Astrocyte (in vitro differentiated cells and primary cell): Measurements from ENCODE around the gene WDR7. TPM values are rescaled to one million over a fixed set of nuclear protein-coding genes. Genes with fewer than 3 reads are reported as not detected.

ENCODE experiments used
- DNase-seq: peaks from one replicate; pipeline ENCODE4 v3.0.0-alpha.2; 2010; ENCODE audit warnings: low read depth
- FAIRE-seq: peaks from 2 replicates; lab custom pipeline; 2011; peaks lifted over from hg19 to GRCh38; lab: Jason Lieb, UNC
- H2AFZ ChIP-seq: 2 replicates; pipeline ENCODE4 v1.6.0; 2012; ENCODE audit warnings: low read depth, low read length, inconsistent platforms
- H3K27ac ChIP-seq: 2 replicates; pipeline ENCODE4 v1.5.1; 2011; ENCODE audit warnings: low read depth, low read length, inconsistent platforms
- H3K27me3 ChIP-seq: 2 replicates; pipeline ENCODE4 v1.6.0; 2011; ENCODE audit warnings: low read length, inconsistent platforms; ENCODE audit not compliant: insufficient read depth
- H3K36me3 ChIP-seq: 2 replicates; pipeline ENCODE4 v1.5.1; 2011; ENCODE audit warnings: low read length, inconsistent platforms; ENCODE audit not compliant: insufficient read depth
- H3K4me1 ChIP-seq: 2 replicates; pipeline ENCODE4 v1.5.1; 2011; ENCODE audit warnings: low read length, inconsistent platforms; ENCODE audit not compliant: insufficient read depth
- H3K4me2 ChIP-seq: 2 replicates; pipeline ENCODE4 v1.6.0; 2012; ENCODE audit warnings: low read length, inconsistent platforms
- H3K4me3 ChIP-seq: 2 replicates; pipeline ENCODE4 v1.5.1; 2011; ENCODE audit warnings: low read depth, mild to moderate bottlenecking, low read length, inconsistent platforms; ENCODE audit not compliant: insufficient read depth
- H3K79me2 ChIP-seq: 2 replicates; pipeline ENCODE4 v1.6.0; 2012; ENCODE audit warnings: mild to moderate bottlenecking, low read length, inconsistent platforms; ENCODE audit not compliant: insufficient read depth
- H3K9ac ChIP-seq: 2 replicates; pipeline ENCODE4 v1.6.0; 2012; ENCODE audit warnings: mild to moderate bottlenecking, low read length, inconsistent platforms
- H3K9me3 ChIP-seq: 2 replicates; pipeline ENCODE4 v1.5.1; 2012; ENCODE audit warnings: low read depth, mild to moderate bottlenecking, low read length, inconsistent platforms; ENCODE audit not compliant: insufficient read depth
- H4K20me1 ChIP-seq: 2 replicates; pipeline ENCODE4 v1.6.0; 2012; ENCODE audit warnings: low read length, inconsistent platforms; ENCODE audit not compliant: insufficient read depth
- H3K27ac Mint-ChIP-seq: one replicate; pipeline ENCODE4 v1.8.0; 2021; ENCODE audit warnings: mild to moderate bottlenecking, mixed read lengths; ENCODE audit not compliant: unreplicated experiment
- H3K27me3 Mint-ChIP-seq: one replicate; pipeline ENCODE4 v1.8.0; 2021; ENCODE audit warnings: low read depth, mixed read lengths; ENCODE audit not compliant: unreplicated experiment
- H3K36me3 Mint-ChIP-seq: one replicate; pipeline ENCODE4 v1.8.0; 2021; ENCODE audit warnings: low read depth, mixed read lengths; ENCODE audit not compliant: unreplicated experiment
- H3K4me1 Mint-ChIP-seq: one replicate; pipeline ENCODE4 v1.8.0; 2021; ENCODE audit warnings: low read depth, mixed read lengths; ENCODE audit not compliant: unreplicated experiment
- H3K4me3 Mint-ChIP-seq: one replicate; pipeline ENCODE4 v1.8.0; 2021; ENCODE audit warnings: mild to moderate bottlenecking, moderate library complexity, mixed read lengths; ENCODE audit not compliant: unreplicated experiment
- H3K9me3 Mint-ChIP-seq: one replicate; pipeline ENCODE4 v1.8.0; 2021; ENCODE audit warnings: mild to moderate bottlenecking, mixed read lengths; ENCODE audit not compliant: unreplicated experiment
- EZH2 ChIP-seq: IDR thresholded peaks from 2 replicates; pipeline ENCODE4 v1.6.1; 2012; ENCODE audit warnings: mild to moderate bottlenecking, low read length, inconsistent platforms; ENCODE audit not compliant: insufficient read depth
- total RNA-seq: library from RNA; stranded (reverse); gene quantifications from 2 replicates; pipeline ENCODE4 v1.2.1, GENCODE V29; 2021
- TF ChIP-seq, protein P1 (sequence below): IDR thresholded peaks from 2 replicates; pipeline ENCODE4 v1.5.1; 2011; ENCODE audit warnings: low read depth, mild to moderate bottlenecking, inconsistent platforms, low read length, moderate library complexity; ENCODE audit not compliant: insufficient read depth

Gene WDR7
- total RNA-seq, 1 donor from 2014 or later, result 16.9 TPM

DNA sequence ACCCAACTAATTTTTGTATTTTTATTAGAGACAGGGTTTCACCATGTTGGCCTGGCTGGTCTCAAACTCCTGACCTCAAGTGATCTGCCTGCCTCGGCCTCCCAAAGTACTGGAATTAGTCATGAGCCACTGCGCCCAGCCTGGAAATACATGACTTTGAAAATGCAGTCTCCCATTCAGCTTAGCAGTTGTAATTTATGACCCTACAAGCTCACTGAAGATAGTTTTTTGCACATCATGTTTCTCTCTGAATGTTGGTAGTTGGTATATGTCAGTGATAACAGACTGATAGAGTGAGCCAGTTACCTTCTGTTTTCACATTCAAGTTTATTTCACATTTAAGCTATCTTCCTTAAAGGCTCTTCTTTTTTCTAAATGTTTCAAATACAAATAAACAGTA lies 7.1 kb downstream of the WDR7 start:
- no peak for DNase-seq
- H3K36me3 ChIP-seq, result no peaks in the 10 kb centered on the region
- no peak overlapping the region for H3K4me3 ChIP-seq
- H3K4me1 Mint-ChIP-seq, result peaks cover 16% of the 10 kb centered on the region
- no peaks in the 10 kb centered on the region for H3K27me3 ChIP-seq
- H3K4me2 ChIP-seq, result no peak overlapping the region
- no peak overlapping the region for H3K27ac ChIP-seq
- peaks cover 14% of the 10 kb centered on the region for H4K20me1 ChIP-seq
- no peak overlapping the region for H2AFZ ChIP-seq
- H3K27me3 Mint-ChIP-seq, result no peaks in the 10 kb centered on the region
- peaks cover 68% of the 10 kb centered on the region for H3K79me2 ChIP-seq
- no peak overlapping the region for H3K27ac Mint-ChIP-seq
- TF ChIP-seq EZH2, result no peak
- TF ChIP-seq, protein P1, sequence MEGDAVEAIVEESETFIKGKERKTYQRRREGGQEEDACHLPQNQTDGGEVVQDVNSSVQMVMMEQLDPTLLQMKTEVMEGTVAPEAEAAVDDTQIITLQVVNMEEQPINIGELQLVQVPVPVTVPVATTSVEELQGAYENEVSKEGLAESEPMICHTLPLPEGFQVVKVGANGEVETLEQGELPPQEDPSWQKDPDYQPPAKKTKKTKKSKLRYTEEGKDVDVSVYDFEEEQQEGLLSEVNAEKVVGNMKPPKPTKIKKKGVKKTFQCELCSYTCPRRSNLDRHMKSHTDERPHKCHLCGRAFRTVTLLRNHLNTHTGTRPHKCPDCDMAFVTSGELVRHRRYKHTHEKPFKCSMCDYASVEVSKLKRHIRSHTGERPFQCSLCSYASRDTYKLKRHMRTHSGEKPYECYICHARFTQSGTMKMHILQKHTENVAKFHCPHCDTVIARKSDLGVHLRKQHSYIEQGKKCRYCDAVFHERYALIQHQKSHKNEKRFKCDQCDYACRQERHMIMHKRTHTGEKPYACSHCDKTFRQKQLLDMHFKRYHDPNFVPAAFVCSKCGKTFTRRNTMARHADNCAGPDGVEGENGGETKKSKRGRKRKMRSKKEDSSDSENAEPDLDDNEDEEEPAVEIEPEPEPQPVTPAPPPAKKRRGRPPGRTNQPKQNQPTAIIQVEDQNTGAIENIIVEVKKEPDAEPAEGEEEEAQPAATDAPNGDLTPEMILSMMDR, result no peak
- no peaks in the 10 kb centered on the region for H3K36me3 Mint-ChIP-seq
- no peaks in the 10 kb centered on the region for H3K9me3 ChIP-seq
- no peaks in the 10 kb centered on the region for H3K4me1 ChIP-seq
- H3K9ac ChIP-seq, result no peak overlapping the region
- H3K9me3 Mint-ChIP-seq, result peaks cover 2% of the 10 kb centered on the region
- no peak overlapping the region for H3K4me3 Mint-ChIP-seq
- FAIRE-seq, result no peak

DNA sequence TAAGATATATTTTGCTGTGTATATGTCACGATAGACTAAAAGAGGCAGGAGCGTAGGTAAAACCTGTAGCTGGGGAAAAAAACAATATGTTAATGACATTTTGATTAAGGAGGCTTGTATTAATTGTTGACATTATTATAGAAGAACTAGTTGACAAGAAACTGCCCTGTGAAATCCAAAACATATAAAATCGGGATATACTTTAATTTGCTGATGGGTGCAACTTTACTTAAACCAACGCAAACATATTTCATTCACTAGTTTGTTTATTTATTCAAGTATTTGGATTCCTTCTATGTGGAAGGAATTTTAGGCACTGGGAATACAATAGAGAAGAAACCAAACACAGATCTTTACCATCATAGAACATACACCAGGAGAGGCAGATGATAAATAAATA lies 8.0 kb downstream of the WDR7 start:
- FAIRE-seq (no peak), DNase-seq (no peak)
- Histone ChIP-seq H3K4me2 (no peak overlapping the region), H3K79me2 (peaks cover 62% of the 10 kb centered on the region), H3K27me3 (no peaks in the 10 kb centered on the region), H3K27ac (no peak overlapping the region), H3K4me1 (no peaks in the 10 kb centered on the region), H2AFZ (no peak overlapping the region), H4K20me1 (peaks cover 18% of the 10 kb centered on the region), H3K9ac (no peak overlapping the region), H3K36me3 (no peaks in the 10 kb centered on the region), H3K9me3 (no peaks in the 10 kb centered on the region), H3K4me3 (no peak overlapping the region)
- no peaks in the 10 kb centered on the region for H3K36me3 Mint-ChIP-seq
- no peak overlapping the region for H3K27ac Mint-ChIP-seq
- peaks cover 2% of the 10 kb centered on the region for H3K9me3 Mint-ChIP-seq
- TF ChIP-seq EZH2, result no peak
- TF ChIP-seq, protein P1, result no peak
- peaks cover 16% of the 10 kb centered on the region for H3K4me1 Mint-ChIP-seq
- no peaks in the 10 kb centered on the region for H3K27me3 Mint-ChIP-seq
- H3K4me3 Mint-ChIP-seq, result no peak overlapping the region

DNA sequence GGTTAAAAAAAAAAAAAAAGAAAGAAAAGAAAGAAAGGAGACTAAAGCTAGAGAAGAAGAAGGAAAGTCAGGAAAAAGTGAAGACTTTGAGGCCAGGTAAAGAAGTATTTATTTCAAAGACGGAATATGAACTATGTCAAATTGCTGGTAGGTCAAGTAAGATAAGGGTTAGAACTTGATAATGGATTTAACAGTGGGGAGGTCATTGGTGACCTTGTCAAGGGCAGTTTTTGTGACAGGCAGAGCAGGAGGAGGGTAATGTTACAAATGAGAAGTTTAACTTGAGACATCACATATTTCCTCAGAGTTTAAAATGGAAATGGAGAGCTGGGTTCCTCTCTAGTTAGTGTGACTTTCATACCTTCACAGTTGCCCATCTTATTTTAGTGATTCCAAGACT lies 9.5 kb downstream of the WDR7 start:
- TF ChIP-seq EZH2, result no peak
- TF ChIP-seq, protein P1, result no peak
- H3K4me2 ChIP-seq, result no peak overlapping the region
- H3K4me3 Mint-ChIP-seq, result no peak overlapping the region
- H2AFZ ChIP-seq, result no peak overlapping the region
- no peaks in the 10 kb centered on the region for H3K36me3 Mint-ChIP-seq
- FAIRE-seq, result no peak
- H3K36me3 ChIP-seq, result no peaks in the 10 kb centered on the region
- H3K79me2 ChIP-seq, result peaks cover 54% of the 10 kb centered on the region
- peaks cover 16% of the 10 kb centered on the region for H4K20me1 ChIP-seq
- H3K9me3 ChIP-seq, result no peaks in the 10 kb centered on the region
- no peak for DNase-seq
- no peaks in the 10 kb centered on the region for H3K9me3 Mint-ChIP-seq
- no peak overlapping the region for H3K27ac Mint-ChIP-seq
- H3K9ac ChIP-seq, result no peak overlapping the region
- peaks cover 16% of the 10 kb centered on the region for H3K4me1 Mint-ChIP-seq
- H3K27ac ChIP-seq, result no peak overlapping the region
- H3K27me3 ChIP-seq, result no peaks in the 10 kb centered on the region
- H3K4me3 ChIP-seq, result no peak overlapping the region
- H3K4me1 ChIP-seq, result no peaks in the 10 kb centered on the region
- H3K27me3 Mint-ChIP-seq, result no peaks in the 10 kb centered on the region
